HEK293 (cell line): ENCODE measurements around the gene GPHN.

ENCODE experiments used
- CTCF ChIA-PET: fragments of 350-600 bp; formaldehyde crosslinking; extraction: SDS; loops from one replicate; lab custom pipeline; 2021; ENCODE audit warnings: antibody characterized with exemption; lab: Yijun Ruan, JAX
- POLR2A ChIA-PET: fragments of 300-600 bp; formaldehyde crosslinking; extraction: SDS; loops from one replicate; lab custom pipeline; 2020; ENCODE audit warnings: antibody characterized with exemption, inconsistent platforms; lab: Yijun Ruan, JAX
- H3K27ac ChIP-seq: fragments of 200-500 bp; sonication (Bioruptor generic); 2 replicates; pipeline ENCODE4 v1.5.1; 2014; ENCODE audit warnings: low read depth, low read length, control low read depth, inconsistent platforms; ENCODE audit errors: extremely low read depth
- H3K36me3 ChIP-seq, 2 experiments: fragments of 200-500 bp in 1 of 2; sonication (Bioruptor generic) in 1 of 2; 1 replicate in 1 of 2; 2 replicates in 1 of 2; pipeline ENCODE4 v1.5.1; 2014 to 2017; ENCODE audit warnings: inconsistent platforms in 2 of 2, low read length in 2 of 2; ENCODE audit not compliant: control insufficient read depth in 2 of 2, insufficient read depth in 1 of 2
- H3K4me1 ChIP-seq: fragments of 200-500 bp; sonication (Bioruptor generic); 2 replicates; pipeline ENCODE4 v1.5.1; 2014; ENCODE audit warnings: mild to moderate bottlenecking, low read length, inconsistent platforms; ENCODE audit not compliant: control insufficient read depth, insufficient read depth
- H3K4me3 ChIP-seq: 2 replicates; pipeline ENCODE4 v1.5.1; 2011; ENCODE audit warnings: low read depth, mild to moderate bottlenecking, control low read depth, low read length, moderate library complexity
- H3K9me3 ChIP-seq: fragments of 200-500 bp; sonication (Bioruptor generic); 2 replicates; pipeline ENCODE4 v1.5.1; 2014; ENCODE audit warnings: low read depth, low read length, inconsistent platforms; ENCODE audit not compliant: control insufficient read depth, insufficient read depth
- GLIS1 ChIP-seq: fragments of 450-650 bp; formaldehyde crosslinking; IDR thresholded peaks from 2 replicates; pipeline ENCODE4 v1.5.1; 2016; ENCODE audit warnings: missing biosample characterization, missing genetic modification characterization
- KLF8 ChIP-seq: fragments of 450-650 bp; formaldehyde crosslinking; IDR thresholded peaks from 2 replicates; pipeline ENCODE4 v1.5.1; 2016; ENCODE audit warnings: missing biosample characterization, missing genetic modification characterization
- MZF1 ChIP-seq: fragments of 450-650 bp; formaldehyde crosslinking; IDR thresholded peaks from 2 replicates; pipeline ENCODE4 v1.5.1; 2017; ENCODE audit warnings: missing biosample characterization, missing genetic modification characterization, borderline replicate concordance
- SP3 ChIP-seq: fragments of 450-650 bp; formaldehyde crosslinking; IDR thresholded peaks from 2 replicates; pipeline ENCODE4 v1.5.1; 2016; ENCODE audit warnings: missing biosample characterization, missing genetic modification characterization
- TCF7L2 ChIP-seq: IDR thresholded peaks from 2 replicates; pipeline ENCODE4 v1.6.1; 2011; ENCODE audit warnings: low read depth, mild to moderate bottlenecking, inconsistent platforms, low read length, moderate library complexity, borderline replicate concordance
- YY1 ChIP-seq: fragments of 450-650 bp; formaldehyde crosslinking; IDR thresholded peaks from 2 replicates; pipeline ENCODE4 v1.5.1; 2018; ENCODE audit warnings: missing biosample characterization, missing genetic modification characterization
- ZBTB17 ChIP-seq: fragments of 450-650 bp; formaldehyde crosslinking; IDR thresholded peaks from 2 replicates; pipeline ENCODE4 v1.5.1; 2016; ENCODE audit warnings: missing biosample characterization, missing genetic modification characterization
- ZBTB20 ChIP-seq: fragments of 450-650 bp; formaldehyde crosslinking; IDR thresholded peaks from 2 replicates; pipeline ENCODE4 v1.5.1; 2016; ENCODE audit warnings: missing biosample characterization, missing genetic modification characterization
- ZBTB48 ChIP-seq: fragments of 450-650 bp; formaldehyde crosslinking; IDR thresholded peaks from 2 replicates; pipeline ENCODE4 v1.5.1; 2016; ENCODE audit warnings: missing biosample characterization, missing genetic modification characterization
- ZNF132 ChIP-seq: fragments of 450-650 bp; formaldehyde crosslinking; IDR thresholded peaks from 2 replicates; pipeline ENCODE4 v1.5.1; 2017; ENCODE audit warnings: missing biosample characterization, missing genetic modification characterization, borderline replicate concordance
- TF ChIP-seq, protein P1 (sequence below): fragments of 450-650 bp; formaldehyde crosslinking; IDR thresholded peaks from 2 replicates; pipeline ENCODE4 v1.5.1; 2016; ENCODE audit warnings: missing biosample characterization, missing genetic modification characterization, low read depth
- TF ChIP-seq, protein P2 (sequence below): fragments of 450-650 bp; formaldehyde crosslinking; IDR thresholded peaks from 2 replicates; pipeline ENCODE4 v1.5.1; 2016; ENCODE audit warnings: missing biosample characterization, missing genetic modification characterization
- TF ChIP-seq, protein P3 (sequence below): fragments of 450-650 bp; formaldehyde crosslinking; conservative IDR thresholded peaks from 2 replicates; pipeline ENCODE4 v1.5.1; 2016; ENCODE audit warnings: low read depth, missing biosample characterization, missing genetic modification characterization
- TF ChIP-seq, protein P4 (sequence below): fragments of 450-650 bp; formaldehyde crosslinking; IDR thresholded peaks from 2 replicates; pipeline ENCODE4 v1.5.1; 2017; ENCODE audit warnings: missing biosample characterization, mild to moderate bottlenecking, missing genetic modification characterization, moderate library complexity
- TF ChIP-seq, protein P5 (sequence below): sonication (generic); formaldehyde crosslinking; IDR thresholded peaks from 2 replicates; pipeline ENCODE4 v1.8.1; 2022; ENCODE audit warnings: mild to moderate bottlenecking, moderate library complexity, missing genetic modification reagents
- TF ChIP-seq, protein P6 (sequence below): fragments of 450-650 bp; formaldehyde crosslinking; IDR thresholded peaks from 2 replicates; pipeline ENCODE4 v1.5.1; 2016; ENCODE audit warnings: missing biosample characterization, missing genetic modification characterization
- TF ChIP-seq, protein P7 (sequence below): fragments of 450-650 bp; formaldehyde crosslinking; IDR thresholded peaks from 2 replicates; pipeline ENCODE4 v1.5.1; 2017; ENCODE audit warnings: missing biosample characterization, missing genetic modification characterization

GPHN gene

DNA sequence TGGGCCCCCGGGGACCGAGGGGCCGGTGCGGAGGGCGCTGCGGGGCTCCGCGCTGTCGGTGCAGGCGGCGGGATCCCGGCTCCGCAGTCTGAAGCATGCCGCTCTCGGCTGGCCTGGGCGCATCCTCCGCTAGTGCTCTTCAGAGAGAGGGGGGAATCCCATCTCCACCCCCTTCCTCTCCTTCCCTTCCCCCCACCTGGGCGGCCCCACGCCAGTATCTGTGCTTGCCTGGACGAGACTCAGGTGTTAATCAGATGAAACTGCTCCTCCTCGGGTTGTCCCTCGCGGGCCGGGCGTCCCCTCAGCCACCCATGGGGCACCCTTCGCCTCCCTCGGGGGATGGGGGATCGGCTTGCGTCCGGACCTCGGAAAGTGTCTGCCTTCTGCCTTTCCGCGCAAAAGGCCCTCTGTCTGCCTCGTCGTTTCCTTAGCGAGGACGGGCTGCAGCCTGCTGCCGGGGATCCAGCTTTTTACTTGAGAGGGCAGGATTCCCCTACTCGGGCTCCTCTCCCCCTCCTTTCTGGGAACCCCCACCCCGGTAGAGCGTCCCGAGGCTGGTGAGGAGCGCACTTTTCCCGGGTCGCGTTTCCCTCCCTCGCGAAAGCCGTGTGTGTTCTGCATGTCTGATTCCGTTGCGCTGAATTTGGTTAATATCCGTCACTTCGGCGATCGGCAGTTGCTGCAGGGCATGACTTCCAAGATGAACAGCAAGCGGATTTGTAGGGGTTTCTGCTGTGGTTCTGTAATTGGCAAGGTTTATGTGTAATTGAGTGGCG is 1.1 kb downstream of the GPHN start:
- CTCF ChIA-PET: interaction anchor here (0.7 kb wide), 1 partner anchor 558 kb away, joined by 5 read pairs; no protein-coding TSS in a partner anchor
- Histone ChIP-seq H3K36me3 (no peaks in the 10 kb centered on the region), H3K4me3 (peak overlapping the region; percentile 93), H3K4me1 (peaks cover 8% of the 10 kb centered on the region), H3K27ac (peak overlapping the region; percentile 95), H3K9me3 (no peaks in the 10 kb centered on the region)
- POLR2A ChIA-PET: interaction anchor here (0.6 kb wide), 1 partner anchor 1651 kb away, joined by 5 read pairs; no protein-coding TSS in a partner anchor
- TF ChIP-seq MZF1 (tag by site-specific recombination): peak; percentile 69
- TF ChIP-seq ZNF132 (tag by site-specific recombination): no peak
- no peak for TF ChIP-seq YY1 (tag by site-specific recombination)
- TF ChIP-seq, protein P1, sequence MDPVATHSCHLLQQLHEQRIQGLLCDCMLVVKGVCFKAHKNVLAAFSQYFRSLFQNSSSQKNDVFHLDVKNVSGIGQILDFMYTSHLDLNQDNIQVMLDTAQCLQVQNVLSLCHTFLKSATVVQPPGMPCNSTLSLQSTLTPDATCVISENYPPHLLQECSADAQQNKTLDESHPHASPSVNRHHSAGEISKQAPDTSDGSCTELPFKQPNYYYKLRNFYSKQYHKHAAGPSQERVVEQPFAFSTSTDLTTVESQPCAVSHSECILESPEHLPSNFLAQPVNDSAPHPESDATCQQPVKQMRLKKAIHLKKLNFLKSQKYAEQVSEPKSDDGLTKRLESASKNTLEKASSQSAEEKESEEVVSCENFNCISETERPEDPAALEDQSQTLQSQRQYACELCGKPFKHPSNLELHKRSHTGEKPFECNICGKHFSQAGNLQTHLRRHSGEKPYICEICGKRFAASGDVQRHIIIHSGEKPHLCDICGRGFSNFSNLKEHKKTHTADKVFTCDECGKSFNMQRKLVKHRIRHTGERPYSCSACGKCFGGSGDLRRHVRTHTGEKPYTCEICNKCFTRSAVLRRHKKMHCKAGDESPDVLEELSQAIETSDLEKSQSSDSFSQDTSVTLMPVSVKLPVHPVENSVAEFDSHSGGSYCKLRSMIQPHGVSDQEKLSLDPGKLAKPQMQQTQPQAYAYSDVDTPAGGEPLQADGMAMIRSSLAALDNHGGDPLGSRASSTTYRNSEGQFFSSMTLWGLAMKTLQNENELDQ (tag by site-specific recombination): no peak
- TF ChIP-seq ZBTB20: peak; percentile 69; the same call in 1 of the 2 replicates
- TF ChIP-seq SP3 (tag by site-specific recombination): peak; percentile 42; the same call in 1 of the 2 replicates
- no peak for TF ChIP-seq GLIS1
- no peak for TF ChIP-seq ZBTB48 (tag by site-specific recombination)
- TF ChIP-seq, protein P2, sequence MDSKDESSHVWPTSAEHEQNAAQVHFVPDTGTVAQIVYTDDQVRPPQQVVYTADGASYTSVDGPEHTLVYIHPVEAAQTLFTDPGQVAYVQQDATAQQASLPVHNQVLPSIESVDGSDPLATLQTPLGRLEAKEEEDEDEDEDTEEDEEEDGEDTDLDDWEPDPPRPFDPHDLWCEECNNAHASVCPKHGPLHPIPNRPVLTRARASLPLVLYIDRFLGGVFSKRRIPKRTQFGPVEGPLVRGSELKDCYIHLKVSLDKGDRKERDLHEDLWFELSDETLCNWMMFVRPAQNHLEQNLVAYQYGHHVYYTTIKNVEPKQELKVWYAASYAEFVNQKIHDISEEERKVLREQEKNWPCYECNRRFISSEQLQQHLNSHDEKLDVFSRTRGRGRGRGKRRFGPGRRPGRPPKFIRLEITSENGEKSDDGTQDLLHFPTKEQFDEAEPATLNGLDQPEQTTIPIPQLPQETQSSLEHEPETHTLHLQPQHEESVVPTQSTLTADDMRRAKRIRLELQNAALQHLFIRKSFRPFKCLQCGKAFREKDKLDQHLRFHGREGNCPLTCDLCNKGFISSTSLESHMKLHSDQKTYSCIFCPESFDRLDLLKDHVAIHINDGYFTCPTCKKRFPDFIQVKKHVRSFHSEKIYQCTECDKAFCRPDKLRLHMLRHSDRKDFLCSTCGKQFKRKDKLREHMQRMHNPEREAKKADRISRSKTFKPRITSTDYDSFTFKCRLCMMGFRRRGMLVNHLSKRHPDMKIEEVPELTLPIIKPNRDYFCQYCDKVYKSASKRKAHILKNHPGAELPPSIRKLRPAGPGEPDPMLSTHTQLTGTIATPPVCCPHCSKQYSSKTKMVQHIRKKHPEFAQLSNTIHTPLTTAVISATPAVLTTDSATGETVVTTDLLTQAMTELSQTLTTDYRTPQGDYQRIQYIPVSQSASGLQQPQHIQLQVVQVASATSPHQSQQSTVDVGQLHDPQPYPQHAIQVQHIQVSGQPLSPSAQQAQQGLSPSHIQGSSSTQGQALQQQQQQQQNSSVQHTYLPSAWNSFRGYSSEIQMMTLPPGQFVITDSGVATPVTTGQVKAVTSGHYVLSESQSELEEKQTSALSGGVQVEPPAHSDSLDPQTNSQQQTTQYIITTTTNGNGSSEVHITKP (tag by site-specific recombination): peak; percentile 77
- TF ChIP-seq, protein P3, sequence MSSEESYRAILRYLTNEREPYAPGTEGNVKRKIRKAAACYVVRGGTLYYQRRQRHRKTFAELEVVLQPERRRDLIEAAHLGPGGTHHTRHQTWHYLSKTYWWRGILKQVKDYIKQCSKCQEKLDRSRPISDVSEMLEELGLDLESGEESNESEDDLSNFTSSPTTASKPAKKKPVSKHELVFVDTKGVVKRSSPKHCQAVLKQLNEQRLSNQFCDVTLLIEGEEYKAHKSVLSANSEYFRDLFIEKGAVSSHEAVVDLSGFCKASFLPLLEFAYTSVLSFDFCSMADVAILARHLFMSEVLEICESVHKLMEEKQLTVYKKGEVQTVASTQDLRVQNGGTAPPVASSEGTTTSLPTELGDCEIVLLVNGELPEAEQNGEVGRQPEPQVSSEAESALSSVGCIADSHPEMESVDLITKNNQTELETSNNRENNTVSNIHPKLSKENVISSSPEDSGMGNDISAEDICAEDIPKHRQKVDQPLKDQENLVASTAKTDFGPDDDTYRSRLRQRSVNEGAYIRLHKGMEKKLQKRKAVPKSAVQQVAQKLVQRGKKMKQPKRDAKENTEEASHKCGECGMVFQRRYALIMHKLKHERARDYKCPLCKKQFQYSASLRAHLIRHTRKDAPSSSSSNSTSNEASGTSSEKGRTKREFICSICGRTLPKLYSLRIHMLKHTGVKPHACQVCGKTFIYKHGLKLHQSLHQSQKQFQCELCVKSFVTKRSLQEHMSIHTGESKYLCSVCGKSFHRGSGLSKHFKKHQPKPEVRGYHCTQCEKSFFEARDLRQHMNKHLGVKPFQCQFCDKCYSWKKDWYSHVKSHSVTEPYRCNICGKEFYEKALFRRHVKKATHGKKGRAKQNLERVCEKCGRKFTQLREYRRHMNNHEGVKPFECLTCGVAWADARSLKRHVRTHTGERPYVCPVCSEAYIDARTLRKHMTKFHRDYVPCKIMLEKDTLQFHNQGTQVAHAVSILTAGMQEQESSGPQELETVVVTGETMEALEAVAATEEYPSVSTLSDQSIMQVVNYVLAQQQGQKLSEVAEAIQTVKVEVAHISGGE (tag by site-specific recombination): peak; percentile 21; the same call in 1 of the 2 replicates
- no peak for TF ChIP-seq TCF7L2
- peak; percentile 95 for TF ChIP-seq ZBTB17 (tag by site-specific recombination)
- TF ChIP-seq, protein P4, sequence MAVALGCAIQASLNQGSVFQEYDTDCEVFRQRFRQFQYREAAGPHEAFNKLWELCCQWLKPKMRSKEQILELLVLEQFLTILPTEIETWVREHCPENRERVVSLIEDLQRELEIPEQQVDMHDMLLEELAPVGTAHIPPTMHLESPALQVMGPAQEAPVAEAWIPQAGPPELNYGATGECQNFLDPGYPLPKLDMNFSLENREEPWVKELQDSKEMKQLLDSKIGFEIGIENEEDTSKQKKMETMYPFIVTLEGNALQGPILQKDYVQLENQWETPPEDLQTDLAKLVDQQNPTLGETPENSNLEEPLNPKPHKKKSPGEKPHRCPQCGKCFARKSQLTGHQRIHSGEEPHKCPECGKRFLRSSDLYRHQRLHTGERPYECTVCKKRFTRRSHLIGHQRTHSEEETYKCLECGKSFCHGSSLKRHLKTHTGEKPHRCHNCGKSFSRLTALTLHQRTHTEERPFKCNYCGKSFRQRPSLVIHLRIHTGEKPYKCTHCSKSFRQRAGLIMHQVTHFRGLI (tag by site-specific recombination): no peak
- TF ChIP-seq KLF8 (tag by site-specific recombination): 0 out of 2 replicates have a peak, but pooled peaks have one; percentile 25
- TF ChIP-seq, protein P5, sequence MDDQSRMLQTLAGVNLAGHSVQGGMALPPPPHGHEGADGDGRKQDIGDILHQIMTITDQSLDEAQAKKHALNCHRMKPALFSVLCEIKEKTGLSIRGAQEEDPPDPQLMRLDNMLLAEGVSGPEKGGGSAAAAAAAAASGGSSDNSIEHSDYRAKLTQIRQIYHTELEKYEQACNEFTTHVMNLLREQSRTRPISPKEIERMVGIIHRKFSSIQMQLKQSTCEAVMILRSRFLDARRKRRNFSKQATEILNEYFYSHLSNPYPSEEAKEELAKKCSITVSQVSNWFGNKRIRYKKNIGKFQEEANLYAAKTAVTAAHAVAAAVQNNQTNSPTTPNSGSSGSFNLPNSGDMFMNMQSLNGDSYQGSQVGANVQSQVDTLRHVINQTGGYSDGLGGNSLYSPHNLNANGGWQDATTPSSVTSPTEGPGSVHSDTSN (CRISPR knock-in tag): no peak
- TF ChIP-seq, protein P6, sequence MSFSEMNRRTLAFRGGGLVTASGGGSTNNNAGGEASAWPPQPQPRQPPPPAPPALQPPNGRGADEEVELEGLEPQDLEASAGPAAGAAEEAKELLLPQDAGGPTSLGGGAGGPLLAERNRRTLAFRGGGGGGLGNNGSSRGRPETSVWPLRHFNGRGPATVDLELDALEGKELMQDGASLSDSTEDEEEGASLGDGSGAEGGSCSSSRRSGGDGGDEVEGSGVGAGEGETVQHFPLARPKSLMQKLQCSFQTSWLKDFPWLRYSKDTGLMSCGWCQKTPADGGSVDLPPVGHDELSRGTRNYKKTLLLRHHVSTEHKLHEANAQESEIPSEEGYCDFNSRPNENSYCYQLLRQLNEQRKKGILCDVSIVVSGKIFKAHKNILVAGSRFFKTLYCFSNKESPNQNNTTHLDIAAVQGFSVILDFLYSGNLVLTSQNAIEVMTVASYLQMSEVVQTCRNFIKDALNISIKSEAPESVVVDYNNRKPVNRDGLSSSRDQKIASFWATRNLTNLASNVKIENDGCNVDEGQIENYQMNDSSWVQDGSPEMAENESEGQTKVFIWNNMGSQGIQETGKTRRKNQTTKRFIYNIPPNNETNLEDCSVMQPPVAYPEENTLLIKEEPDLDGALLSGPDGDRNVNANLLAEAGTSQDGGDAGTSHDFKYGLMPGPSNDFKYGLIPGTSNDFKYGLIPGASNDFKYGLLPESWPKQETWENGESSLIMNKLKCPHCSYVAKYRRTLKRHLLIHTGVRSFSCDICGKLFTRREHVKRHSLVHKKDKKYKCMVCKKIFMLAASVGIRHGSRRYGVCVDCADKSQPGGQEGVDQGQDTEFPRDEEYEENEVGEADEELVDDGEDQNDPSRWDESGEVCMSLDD (tag by site-specific recombination): peak; percentile 16
- TF ChIP-seq, protein P7, sequence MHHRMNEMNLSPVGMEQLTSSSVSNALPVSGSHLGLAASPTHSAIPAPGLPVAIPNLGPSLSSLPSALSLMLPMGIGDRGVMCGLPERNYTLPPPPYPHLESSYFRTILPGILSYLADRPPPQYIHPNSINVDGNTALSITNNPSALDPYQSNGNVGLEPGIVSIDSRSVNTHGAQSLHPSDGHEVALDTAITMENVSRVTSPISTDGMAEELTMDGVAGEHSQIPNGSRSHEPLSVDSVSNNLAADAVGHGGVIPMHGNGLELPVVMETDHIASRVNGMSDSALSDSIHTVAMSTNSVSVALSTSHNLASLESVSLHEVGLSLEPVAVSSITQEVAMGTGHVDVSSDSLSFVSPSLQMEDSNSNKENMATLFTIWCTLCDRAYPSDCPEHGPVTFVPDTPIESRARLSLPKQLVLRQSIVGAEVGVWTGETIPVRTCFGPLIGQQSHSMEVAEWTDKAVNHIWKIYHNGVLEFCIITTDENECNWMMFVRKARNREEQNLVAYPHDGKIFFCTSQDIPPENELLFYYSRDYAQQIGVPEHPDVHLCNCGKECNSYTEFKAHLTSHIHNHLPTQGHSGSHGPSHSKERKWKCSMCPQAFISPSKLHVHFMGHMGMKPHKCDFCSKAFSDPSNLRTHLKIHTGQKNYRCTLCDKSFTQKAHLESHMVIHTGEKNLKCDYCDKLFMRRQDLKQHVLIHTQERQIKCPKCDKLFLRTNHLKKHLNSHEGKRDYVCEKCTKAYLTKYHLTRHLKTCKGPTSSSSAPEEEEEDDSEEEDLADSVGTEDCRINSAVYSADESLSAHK (tag by site-specific recombination): peak; percentile 48; the same call in 1 of the 2 replicates
